ENCODE results near the gene DSTN.

The DSTN gene

DNA sequence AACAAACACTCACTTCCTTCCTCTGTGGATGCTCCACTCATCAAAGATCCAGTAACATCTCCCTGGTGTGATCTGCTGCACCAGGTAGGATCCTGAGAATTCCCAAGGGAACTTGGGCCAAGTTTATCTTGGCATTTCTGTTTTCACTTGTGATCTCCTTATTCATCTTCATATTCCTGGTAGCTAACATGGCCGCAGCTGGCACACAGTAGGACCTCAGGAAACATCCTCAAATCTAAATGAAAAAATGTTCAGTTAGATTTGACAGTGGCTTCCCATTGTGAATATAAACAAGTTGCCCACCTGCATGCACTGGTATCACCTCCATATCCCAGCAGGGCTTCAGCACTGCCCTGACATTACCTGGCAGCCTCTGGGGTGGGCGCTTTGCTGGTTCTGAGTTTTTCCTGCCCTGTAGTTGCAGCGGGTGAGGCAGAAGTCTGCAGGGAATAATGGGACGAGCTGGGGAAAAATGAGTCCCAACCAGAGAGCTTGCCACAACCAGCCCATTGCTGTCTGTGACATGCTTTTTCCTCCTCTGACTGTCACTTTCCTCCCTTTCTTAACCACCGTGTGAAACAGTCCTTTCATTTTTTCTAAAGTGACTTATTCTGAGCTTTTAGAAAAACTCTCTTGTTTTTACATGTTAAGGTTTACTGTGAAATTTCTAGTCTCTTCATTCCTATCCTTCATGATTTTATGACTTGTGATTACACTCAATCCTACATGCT, 9.4 kb upstream of the DSTN start:
- no peaks in the 10 kb centered on the region for H3K9me3 ChIP-seq (ENCODE audit: control insufficient read depth, low read length)
- DNase-seq: no peak
- H3K4me1 ChIP-seq (ENCODE audit: control insufficient read depth, insufficient read depth, low read length, poor library complexity, severe bottlenecking): no peaks in the 10 kb centered on the region
- H3K27ac ChIP-seq (ENCODE audit: insufficient read depth, low read length, poor library complexity, severe bottlenecking): no peak overlapping the region
- no peaks in the 10 kb centered on the region for H3K36me3 ChIP-seq (ENCODE audit: control insufficient read depth, insufficient read depth, low read length)
- H3K4me3 ChIP-seq (ENCODE audit: insufficient read depth, low read depth, low read length, poor library complexity, severe bottlenecking): no peak overlapping the region
- no peaks in the 10 kb centered on the region for H3K27me3 ChIP-seq (replicated peaks; ENCODE audit: control insufficient read depth, insufficient read depth, low read length, poor library complexity, severe bottlenecking)

DNA sequence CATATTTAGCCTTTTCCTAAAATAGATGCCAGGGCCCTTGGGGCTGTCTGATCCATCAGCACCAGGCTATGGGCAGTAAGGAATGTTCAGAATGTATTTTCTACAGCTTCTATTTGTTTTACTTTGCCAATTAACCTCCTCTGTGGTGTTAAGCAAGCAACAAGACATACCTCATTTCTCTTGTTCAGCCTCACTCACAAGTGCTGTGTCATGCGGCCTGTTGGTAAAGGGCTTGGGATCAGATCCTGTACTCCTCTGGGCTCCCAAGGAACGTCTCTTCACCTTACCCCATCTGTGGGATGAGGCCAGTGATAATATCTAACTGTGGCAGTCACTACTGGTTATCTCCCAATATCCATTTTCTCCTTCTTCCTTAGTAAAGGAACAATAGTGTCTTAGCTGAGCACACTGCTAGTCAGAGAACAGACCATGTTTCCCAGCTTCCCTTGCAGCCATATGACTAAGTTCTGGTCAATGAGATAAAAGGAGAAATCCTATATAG, 7.0 kb upstream of the DSTN start:
- Histone ChIP-seq H3K36me3 (ENCODE audit: control insufficient read depth, insufficient read depth, low read length) (no peaks in the 10 kb centered on the region), H3K27ac (ENCODE audit: insufficient read depth, low read length, poor library complexity, severe bottlenecking) (no peak overlapping the region), H3K9me3 (ENCODE audit: control insufficient read depth, low read length) (no peaks in the 10 kb centered on the region), H3K4me1 (ENCODE audit: control insufficient read depth, insufficient read depth, low read length, poor library complexity, severe bottlenecking) (no peaks in the 10 kb centered on the region), H3K27me3 (replicated peaks; ENCODE audit: control insufficient read depth, insufficient read depth, low read length, poor library complexity, severe bottlenecking) (no peaks in the 10 kb centered on the region), H3K4me3 (ENCODE audit: insufficient read depth, low read depth, low read length, poor library complexity, severe bottlenecking) (no peak overlapping the region)
- DNase-seq: no peak

DNA sequence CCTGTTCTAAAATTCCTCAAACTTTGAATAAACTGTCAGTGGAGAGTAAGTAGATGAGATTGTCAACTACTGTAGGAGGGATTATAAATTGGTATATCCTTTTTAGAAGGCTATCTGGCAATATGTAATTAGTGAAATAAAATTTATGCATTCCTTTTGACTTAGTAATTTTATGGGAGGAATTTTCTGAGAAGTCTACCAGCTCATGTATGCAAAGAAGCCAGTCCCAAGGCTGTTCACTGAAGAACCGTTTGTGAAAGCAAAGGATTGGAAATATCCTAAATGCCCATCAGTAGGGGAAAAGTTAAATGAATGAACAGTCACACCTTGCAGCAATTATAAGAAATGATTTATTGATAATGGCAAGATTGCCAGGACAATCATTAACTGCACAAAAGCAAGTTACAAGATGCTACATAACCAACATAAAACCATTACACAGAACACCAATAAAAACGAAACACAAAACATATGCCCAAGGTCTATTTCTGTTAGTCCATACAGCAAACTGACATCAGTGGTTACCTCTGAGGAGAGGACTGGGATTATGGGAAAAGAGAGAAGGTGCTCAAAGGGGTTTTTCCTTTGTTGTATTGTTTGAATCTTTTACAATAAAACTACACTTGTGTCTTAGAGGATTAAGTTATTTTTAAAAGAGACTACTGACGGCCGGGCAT, 4.6 kb upstream of the DSTN start:
- no peak for DNase-seq
- Histone ChIP-seq H3K4me1 (ENCODE audit: control insufficient read depth, insufficient read depth, low read length, poor library complexity, severe bottlenecking) (peaks cover 4% of the 10 kb centered on the region), H3K4me3 (ENCODE audit: insufficient read depth, low read depth, low read length, poor library complexity, severe bottlenecking) (no peak overlapping the region), H3K9me3 (ENCODE audit: control insufficient read depth, low read length) (no peaks in the 10 kb centered on the region), H3K36me3 (ENCODE audit: control insufficient read depth, insufficient read depth, low read length) (no peaks in the 10 kb centered on the region), H3K27me3 (replicated peaks; ENCODE audit: control insufficient read depth, insufficient read depth, low read length, poor library complexity, severe bottlenecking) (no peaks in the 10 kb centered on the region), H3K27ac (ENCODE audit: insufficient read depth, low read length, poor library complexity, severe bottlenecking) (no peak overlapping the region)

DNA sequence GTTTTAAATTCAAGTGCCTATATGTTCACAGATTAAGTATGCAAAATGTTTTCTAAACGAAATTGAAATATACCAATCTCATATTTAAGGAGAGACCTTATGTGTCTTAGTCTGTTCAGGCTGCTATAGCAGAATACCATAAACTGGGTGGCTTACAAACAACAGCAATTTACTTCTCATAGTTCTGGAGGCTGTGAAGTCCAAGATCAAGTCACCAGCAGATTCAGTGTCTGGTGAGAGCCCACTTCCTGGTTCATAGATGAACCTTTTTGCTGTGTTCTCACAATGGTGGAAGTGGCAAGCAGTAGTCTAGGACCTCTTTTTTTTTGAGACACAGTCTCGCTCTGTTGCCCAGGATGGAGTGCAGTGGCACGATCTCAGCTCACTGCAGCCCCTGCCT, 3.5 kb upstream of the DSTN start:
- Histone ChIP-seq H3K27ac (ENCODE audit: insufficient read depth, low read length, poor library complexity, severe bottlenecking) (no peak overlapping the region), H3K4me3 (ENCODE audit: insufficient read depth, low read depth, low read length, poor library complexity, severe bottlenecking) (no peak overlapping the region), H3K4me1 (ENCODE audit: control insufficient read depth, insufficient read depth, low read length, poor library complexity, severe bottlenecking) (peaks cover 4% of the 10 kb centered on the region), H3K27me3 (replicated peaks; ENCODE audit: control insufficient read depth, insufficient read depth, low read length, poor library complexity, severe bottlenecking) (no peaks in the 10 kb centered on the region), H3K9me3 (ENCODE audit: control insufficient read depth, low read length) (no peaks in the 10 kb centered on the region), H3K36me3 (ENCODE audit: control insufficient read depth, insufficient read depth, low read length) (no peaks in the 10 kb centered on the region)
- DNase-seq: no peak

DNA sequence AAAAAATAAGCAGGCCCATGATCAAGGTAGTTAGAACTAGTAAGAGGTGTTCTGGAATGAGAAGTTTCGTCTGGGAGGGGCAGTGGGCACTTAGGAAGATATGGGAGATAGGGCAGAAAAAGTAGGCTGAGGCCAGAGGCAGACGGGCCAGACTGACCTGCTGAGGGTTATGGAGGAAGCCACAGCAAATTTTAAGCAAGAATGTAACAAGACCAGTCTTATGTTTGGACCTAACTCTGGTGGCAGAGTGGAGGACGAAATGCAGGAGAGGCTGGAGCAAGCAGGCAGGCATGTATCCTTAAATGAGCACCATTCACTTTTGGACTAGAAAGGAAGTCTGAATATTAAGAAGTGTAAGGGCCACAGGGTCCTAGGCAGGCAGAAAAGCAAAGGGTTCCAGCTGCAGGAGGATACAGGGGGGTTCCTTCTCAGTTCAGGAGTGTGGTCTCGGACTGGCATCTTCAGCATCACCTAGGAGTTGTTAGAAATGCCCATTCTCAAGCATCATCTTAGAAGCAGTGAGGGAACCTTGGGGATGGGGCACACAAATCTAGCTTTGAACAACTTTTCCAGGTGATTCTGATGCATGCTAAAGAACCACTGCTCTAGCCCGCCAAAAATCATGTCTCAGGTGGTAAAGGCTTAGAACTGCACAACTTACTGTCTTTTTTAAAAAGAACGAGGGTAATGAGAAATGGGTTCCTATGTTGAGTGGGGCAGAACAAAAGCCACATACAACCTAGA, 1.7 kb upstream of the DSTN start:
- no peaks in the 10 kb centered on the region for H3K36me3 ChIP-seq (ENCODE audit: control insufficient read depth, insufficient read depth, low read length)
- H3K4me3 ChIP-seq (ENCODE audit: insufficient read depth, low read depth, low read length, poor library complexity, severe bottlenecking): no peak overlapping the region
- DNase-seq: no peak
- no peaks in the 10 kb centered on the region for H3K9me3 ChIP-seq (ENCODE audit: control insufficient read depth, low read length)
- no peaks in the 10 kb centered on the region for H3K27me3 ChIP-seq (replicated peaks; ENCODE audit: control insufficient read depth, insufficient read depth, low read length, poor library complexity, severe bottlenecking)
- H3K27ac ChIP-seq (ENCODE audit: insufficient read depth, low read length, poor library complexity, severe bottlenecking): no peak overlapping the region
- H3K4me1 ChIP-seq (ENCODE audit: control insufficient read depth, insufficient read depth, low read length, poor library complexity, severe bottlenecking): peaks cover 4% of the 10 kb centered on the region

DNA sequence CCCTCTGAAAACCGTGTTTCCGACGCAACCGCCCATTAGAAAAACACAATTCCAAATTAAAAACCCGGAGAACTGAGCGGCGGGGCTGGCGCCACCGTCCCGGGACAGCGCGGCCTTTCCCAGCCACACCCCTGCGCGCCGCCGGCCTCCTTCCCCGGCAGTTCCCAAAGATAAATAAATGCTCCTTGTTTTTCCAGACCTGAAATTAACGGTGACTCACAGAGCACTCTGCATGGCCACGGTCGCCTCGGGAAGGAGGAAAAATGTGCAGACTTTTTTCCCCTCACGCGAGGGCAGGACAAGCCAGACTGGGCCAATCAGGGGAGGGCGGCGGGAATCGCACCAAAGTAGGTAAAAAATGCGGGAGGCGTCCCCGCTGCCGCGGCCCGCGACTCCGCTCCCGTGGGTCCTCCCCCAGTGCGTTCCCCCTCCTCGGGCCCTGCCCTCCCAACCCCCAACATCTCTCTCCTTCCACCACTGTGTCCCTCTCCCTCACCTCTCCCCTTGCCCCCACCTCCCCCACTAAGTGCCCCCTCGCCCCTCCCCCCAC, 828 bp upstream of the DSTN start:
- H3K36me3 ChIP-seq (ENCODE audit: control insufficient read depth, insufficient read depth, low read length): no peaks in the 10 kb centered on the region
- H3K4me1 ChIP-seq (ENCODE audit: control insufficient read depth, insufficient read depth, low read length, poor library complexity, severe bottlenecking): peaks cover 4% of the 10 kb centered on the region
- DNase-seq: peak in 1 of 3 donors; percentile 20
- H3K27me3 ChIP-seq (replicated peaks; ENCODE audit: control insufficient read depth, insufficient read depth, low read length, poor library complexity, severe bottlenecking): no peaks in the 10 kb centered on the region
- H3K9me3 ChIP-seq (ENCODE audit: control insufficient read depth, low read length): no peaks in the 10 kb centered on the region
- peak overlapping the region; percentile 92 for H3K4me3 ChIP-seq (ENCODE audit: insufficient read depth, low read depth, low read length, poor library complexity, severe bottlenecking)
- no peak overlapping the region for H3K27ac ChIP-seq (ENCODE audit: insufficient read depth, low read length, poor library complexity, severe bottlenecking)

DNA sequence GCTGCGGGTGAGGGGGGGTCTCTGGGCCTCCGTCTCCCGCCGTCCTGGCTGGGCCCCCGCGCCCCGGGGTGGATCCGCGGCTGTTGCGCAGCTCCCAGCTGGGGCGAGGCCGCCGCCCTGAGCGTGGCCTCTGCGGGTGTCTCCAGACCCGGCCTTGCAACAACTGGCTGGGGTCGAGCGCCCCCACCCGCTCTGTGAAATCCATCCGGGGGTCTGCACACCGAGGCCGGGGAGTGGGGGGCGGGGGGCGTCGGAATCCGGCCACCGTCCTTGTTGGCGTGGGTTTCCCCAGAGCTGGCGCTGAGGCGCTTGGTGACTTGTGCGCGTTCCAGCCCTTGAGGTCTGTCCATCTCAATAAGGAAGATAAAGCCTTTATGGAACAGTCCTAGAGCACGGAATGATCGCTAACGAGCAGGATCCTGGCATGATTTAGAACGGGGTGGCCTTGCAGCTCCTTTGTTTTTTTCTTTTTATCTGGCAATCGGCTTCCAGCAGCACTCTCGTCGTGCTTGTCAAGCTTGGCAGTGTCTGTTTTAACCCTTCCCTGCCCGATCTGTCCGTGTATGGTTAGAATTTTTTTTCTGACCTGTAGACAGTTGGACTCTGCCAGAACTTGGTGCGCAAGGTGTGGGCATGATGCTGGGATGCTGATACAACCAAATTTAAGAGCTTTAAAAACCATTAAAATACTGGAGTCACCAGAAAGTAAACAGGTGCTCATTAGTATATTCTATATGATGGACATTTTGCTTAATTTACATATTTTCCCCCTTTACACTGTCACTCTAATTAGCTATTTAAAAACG, 675 bp downstream of the DSTN start:
- H3K36me3 ChIP-seq (ENCODE audit: control insufficient read depth, insufficient read depth, low read length): no peaks in the 10 kb centered on the region
- H3K4me1 ChIP-seq (ENCODE audit: control insufficient read depth, insufficient read depth, low read length, poor library complexity, severe bottlenecking): peaks cover 7% of the 10 kb centered on the region
- DNase-seq: peak in 1 of 3 donors; percentile 0
- peak overlapping the region; percentile 75 for H3K27ac ChIP-seq (ENCODE audit: insufficient read depth, low read length, poor library complexity, severe bottlenecking)
- H3K27me3 ChIP-seq (replicated peaks; ENCODE audit: control insufficient read depth, insufficient read depth, low read length, poor library complexity, severe bottlenecking): no peaks in the 10 kb centered on the region
- H3K9me3 ChIP-seq (ENCODE audit: control insufficient read depth, low read length): no peaks in the 10 kb centered on the region
- H3K4me3 ChIP-seq (ENCODE audit: insufficient read depth, low read depth, low read length, poor library complexity, severe bottlenecking): peak overlapping the region; percentile 92

DNA sequence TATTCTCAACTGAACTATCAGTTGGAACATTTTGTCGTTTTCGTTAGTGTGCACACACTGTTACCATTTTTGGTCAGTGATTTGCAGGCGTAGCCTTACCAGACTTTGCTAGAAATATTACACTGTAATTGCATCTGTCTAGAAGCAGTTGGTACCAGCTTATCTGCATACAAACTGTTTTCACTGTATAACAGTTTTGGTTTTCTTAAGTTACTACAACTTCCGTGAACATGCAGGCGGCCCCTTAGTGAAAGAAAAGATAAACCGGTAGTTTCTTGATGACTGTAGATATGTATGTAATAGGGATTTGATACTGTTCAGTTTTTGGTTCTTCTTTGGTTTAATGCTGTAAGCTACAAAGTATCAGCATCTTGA, 1.3 kb downstream of the DSTN start:
- no peak overlapping the region for H3K27ac ChIP-seq (ENCODE audit: insufficient read depth, low read length, poor library complexity, severe bottlenecking)
- H3K4me3 ChIP-seq (ENCODE audit: insufficient read depth, low read depth, low read length, poor library complexity, severe bottlenecking): peak overlapping the region; percentile 92
- peaks cover 7% of the 10 kb centered on the region for H3K4me1 ChIP-seq (ENCODE audit: control insufficient read depth, insufficient read depth, low read length, poor library complexity, severe bottlenecking)
- no peaks in the 10 kb centered on the region for H3K36me3 ChIP-seq (ENCODE audit: control insufficient read depth, insufficient read depth, low read length)
- DNase-seq: no peak
- no peaks in the 10 kb centered on the region for H3K27me3 ChIP-seq (replicated peaks; ENCODE audit: control insufficient read depth, insufficient read depth, low read length, poor library complexity, severe bottlenecking)
- no peaks in the 10 kb centered on the region for H3K9me3 ChIP-seq (ENCODE audit: control insufficient read depth, low read length)

DNA sequence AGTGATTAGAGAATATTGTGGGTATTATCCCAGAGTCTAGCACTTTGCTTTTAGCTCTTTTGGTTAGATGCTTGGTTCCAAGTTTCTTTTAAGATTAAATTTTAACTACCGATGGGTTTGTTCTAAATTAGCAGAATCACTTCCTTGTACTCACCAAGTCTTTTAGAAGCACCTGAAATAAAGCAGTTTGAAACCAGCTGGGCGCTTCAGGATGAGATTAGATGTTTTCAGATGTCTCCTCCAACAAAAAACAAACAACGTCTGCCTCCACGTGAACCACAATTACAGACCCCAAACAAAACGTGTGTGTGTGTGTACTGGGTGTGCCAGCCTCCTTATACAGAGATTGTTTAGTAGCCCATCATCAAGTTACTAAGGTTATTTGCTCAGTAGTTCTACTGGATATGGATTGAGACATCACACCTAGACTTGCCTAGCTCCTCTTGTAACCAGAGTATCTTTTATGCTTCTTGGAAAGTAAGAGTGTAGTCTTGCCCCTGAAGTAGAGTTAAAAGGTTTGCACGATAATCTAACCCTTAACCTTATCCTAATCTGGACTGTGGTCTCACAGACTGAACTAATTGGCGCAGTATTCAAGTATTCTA, 2.3 kb downstream of the DSTN start:
- H3K4me3 ChIP-seq (ENCODE audit: insufficient read depth, low read depth, low read length, poor library complexity, severe bottlenecking): no peak overlapping the region
- no peak for DNase-seq

More for the DNA sequence above, 2.3 kb downstream of the DSTN start:
- Histone ChIP-seq H3K36me3 (ENCODE audit: control insufficient read depth, insufficient read depth, low read length) (no peaks in the 10 kb centered on the region), H3K4me1 (ENCODE audit: control insufficient read depth, insufficient read depth, low read length, poor library complexity, severe bottlenecking) (peaks cover 7% of the 10 kb centered on the region), H3K27me3 (replicated peaks; ENCODE audit: control insufficient read depth, insufficient read depth, low read length, poor library complexity, severe bottlenecking) (no peaks in the 10 kb centered on the region), H3K27ac (ENCODE audit: insufficient read depth, low read length, poor library complexity, severe bottlenecking) (no peak overlapping the region), H3K9me3 (ENCODE audit: control insufficient read depth, low read length) (no peaks in the 10 kb centered on the region)

All from effector memory CD4-positive, alpha-beta T cell (primary cell).